HG03565 (cell line): Measurements from ENCODE around the gene TGFB3.

Source experiments
- ATAC-seq: cut with Tn5 transposase; IDR thresholded peaks from one replicate; pipeline ENCODE4 v1.9.1; 2021; ENCODE audit warnings: mild to moderate bottlenecking, moderate library complexity; ENCODE audit not compliant: unreplicated experiment

Gene TGFB3

GRCh38 chr14:75910048-75910447, 71.7 kb downstream of the TGFB3 start:
- no peak for ATAC-seq

GRCh38 chr14:75909630-75910029, 72.2 kb downstream of the TGFB3 start:
- no peak for ATAC-seq
